GM23248 (cell line): ENCODE measurements around the gene ANKRD31.

Source experiments
- EZH2 ChIP-seq: fragments of 200-600 bp; sonication (generic); IDR thresholded peaks from 2 replicates; pipeline ENCODE4 v1.6.1; 2018; ENCODE audit warnings: antibody characterized with exemption, mild to moderate bottlenecking; ENCODE audit not compliant: insufficient read depth, poor library complexity, severe bottlenecking
- EZH2phosphoT487 ChIP-seq: fragments of 200-600 bp; sonication (generic); IDR thresholded peaks from 2 replicates; pipeline ENCODE4 v1.6.1; 2018; ENCODE audit warnings: antibody characterized with exemption, moderate library complexity, mild to moderate bottlenecking, low read depth; ENCODE audit not compliant: insufficient read depth

DNA sequence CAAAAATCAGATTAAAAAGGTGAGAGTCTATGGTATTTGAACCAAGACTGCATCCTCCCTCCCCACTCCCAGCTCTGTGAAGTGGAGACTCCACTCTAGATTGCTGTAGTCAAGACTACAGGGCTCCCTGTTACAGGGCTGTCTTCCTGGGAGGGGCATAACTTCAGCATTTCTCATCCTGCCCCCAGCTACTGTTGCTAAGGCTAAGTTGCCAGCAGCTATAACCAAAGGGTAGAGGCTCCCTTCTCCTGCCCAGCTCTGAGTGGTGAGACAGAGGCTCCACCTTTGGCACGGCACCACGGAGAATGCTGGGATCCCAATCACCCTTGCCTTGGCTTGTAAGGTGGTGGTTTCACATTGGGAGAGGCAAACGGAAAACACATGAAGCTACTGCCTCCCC is 145.1 kb downstream of the ANKRD31 start:
- no peak for TF ChIP-seq EZH2phosphoT487
- TF ChIP-seq EZH2, result no peak
